ENCODE results near the gene NRG2.

Gene NRG2

DNA sequence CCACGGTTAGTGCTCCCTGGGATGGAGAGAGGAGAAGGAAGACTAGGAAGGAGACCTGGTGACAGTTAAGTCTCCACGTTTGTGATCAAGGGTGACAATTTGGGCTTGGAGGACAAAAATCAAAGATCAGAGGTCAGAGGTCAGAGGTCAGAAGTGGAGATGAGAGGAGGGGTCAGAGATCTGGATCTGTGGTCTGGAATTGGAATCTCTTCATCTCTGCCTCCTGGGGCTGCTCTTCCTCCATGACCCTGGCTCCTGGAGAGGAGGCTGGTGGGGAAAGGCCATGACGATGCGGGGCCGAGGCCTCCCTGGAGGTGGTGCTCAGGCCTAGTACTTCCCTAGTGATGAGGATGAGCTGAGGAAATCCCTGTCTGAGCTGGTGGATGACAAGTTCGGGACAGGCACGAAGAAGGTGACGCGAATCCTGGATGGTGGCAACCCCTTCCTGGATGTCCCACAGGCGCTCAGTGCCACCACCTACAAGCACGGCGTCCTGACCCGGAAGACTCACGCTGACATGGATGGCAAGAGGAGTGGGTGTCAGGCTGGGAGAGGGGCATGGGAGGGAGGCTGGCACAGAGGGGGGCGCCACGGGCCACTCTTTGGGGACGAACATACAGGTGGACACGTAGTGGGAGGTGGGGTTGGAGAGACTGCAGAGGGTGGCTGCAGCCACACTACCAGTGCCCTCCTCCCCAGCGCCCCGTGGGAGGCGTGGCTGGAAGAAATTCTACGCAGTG lies 206.5 kb downstream of the NRG2 start:
- no peak overlapping the region for H3K27ac ChIP-seq (ENCODE audit: low read depth, low read length)
- H3K4me1 ChIP-seq (ENCODE audit: insufficient read depth, low read length): no peaks in the 10 kb centered on the region
- no peaks in the 10 kb centered on the region for H3K9me3 ChIP-seq (ENCODE audit: insufficient read depth, low read depth, low read length)
- no peaks in the 10 kb centered on the region for H3K36me3 ChIP-seq (ENCODE audit: insufficient read depth, low read length)
- peaks cover 21% of the 10 kb centered on the region for H3K27me3 ChIP-seq (ENCODE audit: insufficient read depth, low read length)
- 93% methylated on average over 22 of the region's 22 CpGs for WGBS
- H3K4me3 ChIP-seq (ENCODE audit: low read length): no peak overlapping the region
- H3K9ac ChIP-seq (ENCODE audit: low read depth, low read length): no peak overlapping the region

DNA sequence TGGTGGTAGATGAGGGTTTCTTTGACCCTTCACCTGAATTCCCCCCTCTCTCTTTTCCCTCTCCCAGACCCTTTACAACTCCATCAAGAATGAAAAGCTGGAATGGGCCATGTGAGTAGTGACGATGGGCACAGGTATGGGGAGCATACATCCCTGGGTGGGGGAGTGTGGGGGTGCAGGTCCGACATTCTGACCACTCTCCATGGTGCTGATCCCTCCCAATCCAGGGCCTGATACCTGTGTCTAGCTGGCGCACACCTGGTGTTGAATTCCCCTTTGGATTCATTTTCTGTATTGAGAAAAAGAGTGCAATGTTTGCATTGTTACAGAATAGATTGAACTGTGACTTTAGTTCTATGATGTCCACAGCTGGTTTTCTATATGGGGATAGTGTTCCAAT lies 207.4 kb downstream of the NRG2 start:
- Histone ChIP-seq H3K27me3 (ENCODE audit: insufficient read depth, low read length) (peaks cover 31% of the 10 kb centered on the region), H3K36me3 (ENCODE audit: insufficient read depth, low read length) (no peaks in the 10 kb centered on the region), H3K4me1 (ENCODE audit: insufficient read depth, low read length) (no peaks in the 10 kb centered on the region), H3K4me3 (ENCODE audit: low read length) (no peak overlapping the region), H3K27ac (ENCODE audit: low read depth, low read length) (no peak overlapping the region), H3K9ac (ENCODE audit: low read depth, low read length) (no peak overlapping the region), H3K9me3 (ENCODE audit: insufficient read depth, low read depth, low read length) (no peaks in the 10 kb centered on the region)
- 51% methylated on average over 3 of the region's 3 CpGs for WGBS

DNA sequence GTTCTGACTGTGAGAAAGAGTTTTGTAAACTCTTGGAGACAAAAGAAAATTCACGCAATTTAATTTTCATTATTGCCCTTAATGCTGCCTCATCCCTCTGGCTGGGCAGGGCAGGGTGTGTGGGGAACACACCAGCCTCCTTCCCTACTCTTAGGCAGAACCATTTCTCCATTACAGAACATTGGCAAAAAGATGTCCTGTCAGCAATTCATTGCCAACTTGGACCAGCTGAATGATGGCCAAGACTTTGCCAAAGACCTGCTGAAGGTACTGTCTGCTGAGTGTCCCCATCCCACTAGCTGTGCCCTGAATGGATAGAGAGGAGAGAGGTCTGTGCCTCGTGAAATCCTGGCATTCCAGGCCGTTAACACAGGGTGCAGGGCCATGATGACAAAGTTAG lies 209.6 kb downstream of the NRG2 start:
- Histone ChIP-seq H3K36me3 (ENCODE audit: insufficient read depth, low read length) (no peaks in the 10 kb centered on the region), H3K27ac (ENCODE audit: low read depth, low read length) (no peak overlapping the region), H3K9ac (ENCODE audit: low read depth, low read length) (no peak overlapping the region), H3K27me3 (ENCODE audit: insufficient read depth, low read length) (peaks cover 34% of the 10 kb centered on the region), H3K9me3 (ENCODE audit: insufficient read depth, low read depth, low read length) (no peaks in the 10 kb centered on the region), H3K4me1 (ENCODE audit: insufficient read depth, low read length) (no peaks in the 10 kb centered on the region), H3K4me3 (ENCODE audit: low read length) (no peak overlapping the region)
- 56% methylated on average over 3 of the region's 3 CpGs for WGBS

DNA sequence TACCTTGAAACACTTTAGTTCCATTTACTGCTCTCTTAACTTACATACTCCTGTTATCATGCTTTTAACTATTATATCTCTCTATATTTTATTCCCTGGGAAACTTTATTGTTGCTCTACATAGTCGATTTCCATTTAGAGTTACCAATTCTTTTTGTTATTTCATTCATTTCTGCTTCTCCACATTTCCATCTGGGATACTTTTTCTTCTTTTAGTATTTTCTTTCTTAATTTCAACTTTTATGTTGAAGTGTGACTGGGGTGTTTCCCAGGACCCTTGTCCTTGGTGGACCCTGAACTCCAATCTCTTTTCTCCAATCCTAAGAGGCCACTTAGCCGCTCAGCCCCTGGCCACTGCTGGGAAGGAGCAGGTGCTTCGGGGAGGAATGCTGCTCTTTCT lies 211.5 kb downstream of the NRG2 start:
- H3K36me3 ChIP-seq (ENCODE audit: insufficient read depth, low read length): no peaks in the 10 kb centered on the region
- H3K4me3 ChIP-seq (ENCODE audit: low read length): no peak overlapping the region
- no peak overlapping the region for H3K9ac ChIP-seq (ENCODE audit: low read depth, low read length)
- WGBS: 86% methylated on average over 3 of the region's 3 CpGs
- H3K9me3 ChIP-seq (ENCODE audit: insufficient read depth, low read depth, low read length): no peaks in the 10 kb centered on the region
- H3K27me3 ChIP-seq (ENCODE audit: insufficient read depth, low read length): peaks cover 34% of the 10 kb centered on the region
- H3K27ac ChIP-seq (ENCODE audit: low read depth, low read length): no peak overlapping the region
- no peaks in the 10 kb centered on the region for H3K4me1 ChIP-seq (ENCODE audit: insufficient read depth, low read length)

DNA sequence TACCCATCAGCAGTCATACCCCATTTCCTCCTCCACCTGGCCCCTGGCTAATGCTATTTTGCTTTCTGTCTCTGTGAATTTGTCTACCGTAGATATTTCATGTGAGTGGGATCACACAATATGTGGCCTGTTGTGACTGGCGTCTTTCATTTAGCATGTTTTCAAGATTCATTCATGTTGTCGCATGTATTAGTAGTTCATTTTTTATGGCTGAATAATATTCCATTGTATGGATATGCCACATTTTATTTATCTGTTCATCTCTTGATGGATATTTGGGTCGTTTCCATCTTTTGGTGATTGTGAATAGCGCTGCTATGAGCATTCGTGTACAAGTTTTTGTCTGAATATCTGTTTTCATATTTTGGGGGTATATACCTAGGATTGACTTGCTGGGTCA lies 213.6 kb downstream of the NRG2 start:
- Histone ChIP-seq H3K4me3 (ENCODE audit: low read length) (no peak overlapping the region), H3K9me3 (ENCODE audit: insufficient read depth, low read depth, low read length) (no peaks in the 10 kb centered on the region), H3K4me1 (ENCODE audit: insufficient read depth, low read length) (no peaks in the 10 kb centered on the region), H3K36me3 (ENCODE audit: insufficient read depth, low read length) (no peaks in the 10 kb centered on the region), H3K9ac (ENCODE audit: low read depth, low read length) (no peak overlapping the region), H3K27me3 (ENCODE audit: insufficient read depth, low read length) (peaks cover 34% of the 10 kb centered on the region), H3K27ac (ENCODE audit: low read depth, low read length) (no peak overlapping the region)
- 90% methylated on average over 6 of the region's 6 CpGs for WGBS

DNA sequence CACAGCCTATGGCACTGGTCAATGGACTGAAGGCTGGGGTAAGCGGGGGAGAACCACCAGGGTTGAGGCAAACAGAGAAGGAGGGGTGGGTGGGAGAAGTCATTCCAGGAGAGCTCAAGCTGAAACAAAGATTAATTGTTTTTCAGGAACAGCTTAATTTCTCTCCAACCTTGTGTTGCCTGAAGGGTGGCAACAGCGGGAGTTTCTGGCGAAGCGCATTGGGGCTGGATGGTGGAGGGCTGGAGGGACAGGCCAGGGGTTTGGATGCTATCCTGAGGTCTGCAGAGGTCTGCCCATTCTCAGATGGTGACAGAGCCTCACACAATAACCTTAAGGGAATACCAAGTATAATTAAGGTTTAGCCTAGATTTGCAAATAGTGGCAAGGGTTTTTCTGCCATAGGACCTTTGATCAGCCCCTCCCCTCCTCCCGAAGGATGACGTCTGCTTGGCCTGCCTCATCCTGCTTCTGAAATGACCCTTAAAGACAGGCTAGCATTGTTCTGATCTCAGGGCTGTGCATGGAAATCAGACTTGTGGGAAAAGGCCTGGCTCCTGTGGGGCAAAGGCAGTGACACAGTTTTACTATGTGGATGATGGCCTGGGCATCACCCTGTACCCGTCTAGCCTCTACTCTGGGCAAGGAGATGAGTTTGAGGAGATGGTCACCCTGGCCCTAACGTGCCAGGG lies 214.7 kb downstream of the NRG2 start:
- Histone ChIP-seq H3K27me3 (ENCODE audit: insufficient read depth, low read length) (peaks cover 30% of the 10 kb centered on the region), H3K9me3 (ENCODE audit: insufficient read depth, low read depth, low read length) (no peaks in the 10 kb centered on the region), H3K36me3 (ENCODE audit: insufficient read depth, low read length) (no peaks in the 10 kb centered on the region), H3K9ac (ENCODE audit: low read depth, low read length) (no peak overlapping the region), H3K4me3 (ENCODE audit: low read length) (no peak overlapping the region), H3K4me1 (ENCODE audit: insufficient read depth, low read length) (no peaks in the 10 kb centered on the region), H3K27ac (ENCODE audit: low read depth, low read length) (no peak overlapping the region)
- 85% methylated on average over 8 of the region's 8 CpGs for WGBS

DNA sequence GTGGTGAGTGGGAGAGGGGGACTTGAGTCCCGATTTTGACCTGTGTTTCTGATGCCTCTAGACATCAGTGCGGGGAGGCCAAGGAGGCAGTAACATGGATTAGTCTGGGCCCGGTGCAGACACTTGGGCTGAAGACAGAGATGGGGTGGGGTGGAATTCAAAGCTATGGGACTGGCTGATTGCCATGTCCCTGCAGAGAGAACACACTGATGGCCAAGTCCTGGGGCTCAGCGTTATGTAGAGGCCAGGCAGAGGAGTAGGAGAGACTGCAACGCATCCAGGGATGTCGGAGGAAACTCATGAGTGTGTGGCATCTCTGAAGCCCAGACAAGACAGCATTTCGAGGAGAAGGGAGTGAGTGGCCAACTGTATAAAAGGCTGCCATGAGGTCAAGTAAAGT lies 217.4 kb downstream of the NRG2 start:
- no peaks in the 10 kb centered on the region for H3K4me1 ChIP-seq (ENCODE audit: insufficient read depth, low read length)
- 87% methylated on average over 7 of the region's 7 CpGs for whole genome bisulfite sequencing
- no peak overlapping the region for H3K4me3 ChIP-seq (ENCODE audit: low read length)
- no peaks in the 10 kb centered on the region for H3K36me3 ChIP-seq (ENCODE audit: insufficient read depth, low read length)
- peaks cover 3% of the 10 kb centered on the region for H3K27me3 ChIP-seq (ENCODE audit: insufficient read depth, low read length)
- H3K9me3 ChIP-seq (ENCODE audit: insufficient read depth, low read depth, low read length): no peaks in the 10 kb centered on the region
- no peak overlapping the region for H3K27ac ChIP-seq (ENCODE audit: low read depth, low read length)
- no peak overlapping the region for H3K9ac ChIP-seq (ENCODE audit: low read depth, low read length)

DNA sequence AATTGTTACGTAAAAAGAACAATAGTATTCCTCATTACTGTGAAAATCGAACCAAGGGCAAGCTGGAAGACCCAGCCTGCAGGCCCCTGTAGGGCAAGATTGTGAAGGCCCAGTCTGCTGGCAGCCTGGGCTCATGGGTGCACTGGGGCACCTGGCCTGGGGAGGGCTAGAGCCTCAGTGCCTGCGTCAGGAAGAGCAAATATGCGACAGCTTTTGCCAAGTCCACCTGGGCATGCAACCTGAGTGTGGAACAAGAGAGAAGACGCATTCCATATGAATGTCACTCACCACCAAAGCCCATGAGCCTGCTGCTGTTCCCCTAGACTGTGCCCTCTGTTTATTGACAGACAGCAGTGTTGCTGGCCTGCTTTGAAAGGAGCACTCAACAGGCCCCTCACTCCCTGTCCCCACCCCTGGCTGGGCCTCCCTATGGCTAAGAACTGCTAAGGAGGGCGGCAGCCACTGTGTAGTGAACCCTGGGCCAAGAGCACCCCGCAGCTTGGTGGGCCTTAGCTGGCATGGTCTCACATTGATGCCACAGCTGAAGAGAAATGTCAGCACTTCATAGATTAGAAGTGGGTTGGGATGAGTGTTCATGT lies 219.2 kb downstream of the NRG2 start:
- no peaks in the 10 kb centered on the region for H3K4me1 ChIP-seq (ENCODE audit: insufficient read depth, low read length)
- H3K27me3 ChIP-seq (ENCODE audit: insufficient read depth, low read length): peaks cover 5% of the 10 kb centered on the region; the same call in 1 of the 2 replicates
- H3K4me3 ChIP-seq (ENCODE audit: low read length): no peak overlapping the region
- no peak overlapping the region for H3K27ac ChIP-seq (ENCODE audit: low read depth, low read length)
- H3K36me3 ChIP-seq (ENCODE audit: insufficient read depth, low read length): no peaks in the 10 kb centered on the region
- H3K9me3 ChIP-seq (ENCODE audit: insufficient read depth, low read depth, low read length): peaks cover 1% of the 10 kb centered on the region; the same call in 1 of the 2 replicates
- no peak overlapping the region for H3K9ac ChIP-seq (ENCODE audit: low read depth, low read length)
- 88% methylated on average over 7 of the region's 7 CpGs for WGBS

DNA sequence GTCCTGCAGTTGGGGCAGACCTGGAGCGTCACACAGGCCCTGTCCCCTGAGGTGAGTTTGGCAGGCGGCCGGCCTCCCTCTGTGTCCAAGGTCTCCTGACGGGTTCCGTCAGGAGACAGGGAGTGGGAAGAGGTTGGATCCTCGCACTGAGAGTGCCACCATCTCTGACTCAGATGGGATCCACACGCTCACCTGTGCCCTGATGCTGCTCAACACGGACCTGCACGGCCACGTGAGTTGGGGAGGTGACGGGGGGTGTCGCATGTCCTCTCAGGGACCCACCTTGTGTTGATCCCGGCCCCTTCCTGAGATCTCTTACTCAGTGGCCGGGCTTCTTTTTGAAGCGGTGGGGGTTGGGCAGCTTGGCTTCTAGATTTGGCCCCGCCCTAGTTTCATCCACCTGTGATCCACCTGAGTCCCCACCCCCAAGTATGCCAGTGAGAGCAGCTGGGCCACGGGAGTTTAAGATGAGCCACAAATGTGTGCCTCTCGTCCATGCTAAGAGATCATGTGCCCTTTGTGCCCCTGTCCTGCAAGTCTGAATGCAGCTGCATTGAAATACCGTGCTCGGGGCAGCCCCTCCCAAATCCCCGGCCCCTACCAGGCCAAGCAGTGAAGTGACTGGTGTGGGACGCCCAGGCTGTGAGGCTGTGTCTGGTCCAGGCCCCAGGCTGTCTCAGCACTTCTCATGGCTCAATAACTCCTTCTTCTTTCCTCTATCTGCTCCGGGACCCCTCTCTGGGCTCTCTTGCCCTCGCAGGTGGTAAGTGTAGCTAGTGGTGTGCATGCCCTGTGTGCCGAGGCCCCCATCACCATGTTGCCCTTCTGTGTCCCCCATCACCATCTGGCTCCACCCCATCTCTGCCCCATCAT lies 220.3 kb downstream of the NRG2 start:
- no peaks in the 10 kb centered on the region for H3K4me1 ChIP-seq (ENCODE audit: insufficient read depth, low read length)
- no peaks in the 10 kb centered on the region for H3K36me3 ChIP-seq (ENCODE audit: insufficient read depth, low read length)
- H3K27ac ChIP-seq (ENCODE audit: low read depth, low read length): no peak overlapping the region
- no peak overlapping the region for H3K4me3 ChIP-seq (ENCODE audit: low read length)
- no peak overlapping the region for H3K9ac ChIP-seq (ENCODE audit: low read depth, low read length)
- H3K9me3 ChIP-seq (ENCODE audit: insufficient read depth, low read depth, low read length): peaks cover 6% of the 10 kb centered on the region; the same call in 1 of the 2 replicates
- WGBS: 85% methylated on average over 24 of the region's 25 CpGs
- peaks cover 5% of the 10 kb centered on the region; the same call in 1 of the 2 replicates for H3K27me3 ChIP-seq (ENCODE audit: insufficient read depth, low read length)

DNA sequence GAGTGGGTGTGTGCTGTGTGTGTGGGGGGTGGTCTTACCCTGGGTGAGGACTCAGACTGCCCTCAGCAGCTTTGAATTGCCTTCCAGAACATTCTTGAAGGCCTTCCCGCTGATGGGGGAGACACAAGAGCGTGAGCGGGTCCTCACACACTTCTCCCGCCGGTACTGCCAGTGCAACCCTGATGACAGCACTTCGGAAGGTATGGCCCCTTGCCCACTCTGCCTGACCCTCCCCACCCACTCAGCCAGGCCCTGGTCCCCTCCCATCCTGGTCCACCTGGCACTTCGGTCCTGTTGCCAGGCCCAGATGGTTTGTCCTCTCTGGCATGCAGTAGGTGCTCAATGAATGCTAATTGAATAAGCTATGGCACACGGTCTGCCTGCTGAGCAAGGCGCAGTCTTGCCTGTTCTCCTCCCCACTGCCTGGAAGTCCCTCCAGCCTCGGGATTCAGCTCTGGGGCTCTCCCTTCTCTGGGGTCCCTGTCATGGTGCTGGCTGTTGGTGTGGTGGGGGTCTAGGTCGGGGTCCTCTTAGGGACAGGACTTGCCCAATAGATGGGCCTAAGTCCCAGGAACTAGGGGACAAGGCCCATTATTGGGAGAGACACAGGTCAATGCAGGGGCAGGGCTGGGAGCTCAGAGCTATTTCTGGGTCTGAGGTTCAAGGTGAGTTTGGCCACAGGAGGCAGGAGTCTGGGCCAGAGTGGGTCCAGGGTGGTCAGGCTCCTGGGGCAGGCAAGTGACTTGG lies 221.1 kb downstream of the NRG2 start:
- no peak overlapping the region for H3K27ac ChIP-seq (ENCODE audit: low read depth, low read length)
- no peak overlapping the region for H3K4me3 ChIP-seq (ENCODE audit: low read length)
- H3K9ac ChIP-seq (ENCODE audit: low read depth, low read length): no peak overlapping the region
- no peaks in the 10 kb centered on the region for H3K36me3 ChIP-seq (ENCODE audit: insufficient read depth, low read length)
- H3K9me3 ChIP-seq (ENCODE audit: insufficient read depth, low read depth, low read length): peaks cover 6% of the 10 kb centered on the region; the same call in 1 of the 2 replicates
- H3K4me1 ChIP-seq (ENCODE audit: insufficient read depth, low read length): no peaks in the 10 kb centered on the region
- H3K27me3 ChIP-seq (ENCODE audit: insufficient read depth, low read length): peaks cover 5% of the 10 kb centered on the region; the same call in 1 of the 2 replicates
- 91% methylated on average over 11 of the region's 11 CpGs for WGBS

Data from HUES64 (cell line).